Ectodermal cell (in vitro differentiated cells): ENCODE results near the gene ZNF555.

Experiments
- H3K27ac ChIP-seq: 2 replicates; pipeline ENCODE4 v1.7.0; 2013; ENCODE audit warnings: mild to moderate bottlenecking, low read depth, low read length; ENCODE audit not compliant: insufficient read depth, poor library complexity, severe bottlenecking
- H3K27me3 ChIP-seq: 2 replicates; pipeline ENCODE4 v1.7.0; 2013; ENCODE audit warnings: mild to moderate bottlenecking, low read length; ENCODE audit not compliant: insufficient read depth, control insufficient read depth, poor library complexity, severe bottlenecking
- H3K36me3 ChIP-seq: one replicate; pipeline ENCODE4 v1.7.0; 2013; ENCODE audit warnings: low read length; ENCODE audit not compliant: control insufficient read depth, insufficient read depth
- H3K4me1 ChIP-seq: one replicate; pipeline ENCODE4 v1.7.0; 2013; ENCODE audit warnings: low read length; ENCODE audit not compliant: control insufficient read depth, insufficient read depth
- H3K4me3 ChIP-seq: 2 replicates; pipeline ENCODE4 v1.7.0; 2013; ENCODE audit warnings: low read depth, low read length, control low read depth; ENCODE audit not compliant: insufficient read depth
- H3K9me3 ChIP-seq: 2 replicates; pipeline ENCODE4 v1.7.0; 2013; ENCODE audit warnings: mild to moderate bottlenecking, low read length, moderate library complexity; ENCODE audit not compliant: control insufficient read depth
- WGBS, 2 experiments: methylation state at CpG; one replicate each; pipeline ENCODE4 v1.1.7; 2013; ENCODE audit warnings: missing lambda C conversion rate in 2 of 2; 5-methylcytosine and 5-hydroxymethylcytosine counted together

The ZNF555 gene

DNA sequence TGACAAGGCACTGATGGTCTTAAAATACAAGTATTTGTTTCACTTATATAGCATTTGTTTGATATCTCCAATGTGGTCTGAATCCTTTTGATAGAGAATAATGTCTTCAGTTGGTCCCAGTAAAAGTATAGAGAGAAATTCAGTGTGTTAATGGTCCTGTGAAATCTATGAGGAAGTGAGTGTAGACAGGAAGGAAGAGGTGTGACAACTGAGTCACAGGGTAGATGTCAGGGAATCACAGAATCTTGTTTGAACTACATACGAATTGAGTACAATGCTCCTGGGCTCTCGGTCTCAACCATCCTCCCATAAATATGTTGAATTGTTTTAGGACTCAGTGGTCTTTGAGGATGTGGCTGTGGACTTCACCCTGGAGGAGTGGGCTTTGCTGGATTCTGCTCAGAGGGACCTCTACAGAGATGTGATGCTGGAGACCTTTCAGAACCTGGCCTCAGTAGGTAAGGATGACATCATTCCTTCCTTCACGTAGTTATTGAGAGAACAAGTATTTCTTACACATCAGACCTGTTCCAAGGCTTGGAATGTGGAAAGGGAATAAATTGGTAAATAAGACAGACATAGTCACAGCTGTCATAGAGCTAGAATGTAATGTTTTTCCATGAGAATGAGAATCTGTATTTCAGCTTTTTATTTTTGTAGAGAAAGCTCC, 9.1 kb downstream of the ZNF555 start:
- 94 to 96% methylated on average over 3 of the region's 3 CpGs for WGBS, 2 experiments
- Histone ChIP-seq H3K36me3 (peaks cover 59% of the 10 kb centered on the region), H3K27me3 (no peaks in the 10 kb centered on the region)

DNA sequence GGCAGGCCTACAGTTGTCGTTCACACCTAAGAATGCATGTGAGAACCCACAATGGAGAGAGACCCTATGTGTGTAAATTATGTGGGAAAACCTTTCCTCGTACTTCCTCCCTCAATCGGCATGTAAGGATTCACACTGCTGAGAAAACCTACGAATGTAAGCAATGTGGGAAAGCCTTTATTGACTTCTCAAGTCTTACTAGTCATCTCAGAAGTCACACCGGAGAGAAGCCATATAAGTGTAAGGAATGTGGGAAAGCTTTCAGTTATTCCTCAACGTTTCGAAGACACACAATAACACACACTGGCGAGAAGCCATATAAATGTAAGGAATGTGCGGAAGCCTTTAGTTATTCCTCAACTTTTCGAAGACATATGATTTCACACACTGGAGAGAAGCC, 11.3 kb downstream of the ZNF555 start:
- Histone ChIP-seq H3K36me3 (peaks cover 62% of the 10 kb centered on the region), H3K4me3 (no peak overlapping the region), H3K9me3 (peaks cover 32% of the 10 kb centered on the region), H3K4me1 (no peaks in the 10 kb centered on the region), H3K27me3 (no peaks in the 10 kb centered on the region), H3K27ac (no peak overlapping the region)
- 97 to 98% methylated on average over 10 of the region's 10 CpGs for WGBS, 2 experiments

More for the DNA sequence above, 9.1 kb downstream of the ZNF555 start:
- no peak overlapping the region for H3K27ac ChIP-seq
- H3K4me3 ChIP-seq, result no peak overlapping the region
- no peaks in the 10 kb centered on the region for H3K4me1 ChIP-seq
- peaks cover 40% of the 10 kb centered on the region for H3K9me3 ChIP-seq

DNA sequence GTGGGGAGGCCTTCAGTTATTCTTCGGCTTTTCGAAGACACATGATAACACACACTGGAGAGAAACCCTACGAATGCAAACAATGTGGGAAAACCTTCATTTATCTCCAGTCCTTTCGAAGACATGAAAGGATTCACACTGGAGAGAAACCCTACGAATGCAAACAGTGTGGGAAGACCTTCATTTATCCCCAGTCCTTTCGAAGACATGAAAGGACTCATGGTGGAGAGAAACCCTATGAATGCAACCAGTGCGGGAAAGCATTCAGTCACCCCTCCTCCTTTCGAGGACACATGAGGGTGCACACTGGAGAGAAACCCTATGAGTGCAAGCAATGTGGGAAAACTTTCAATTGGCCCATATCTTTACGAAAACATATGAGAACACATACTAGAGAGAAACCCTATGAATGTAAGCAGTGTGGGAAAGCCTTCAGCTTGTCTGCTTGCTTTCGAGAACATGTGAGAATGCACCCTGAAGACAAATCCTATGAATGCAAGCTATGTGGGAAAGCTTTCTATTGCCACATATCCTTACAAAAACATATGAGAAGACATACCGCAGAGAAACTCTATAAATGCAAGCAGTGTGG, 11.8 kb downstream of the ZNF555 start:
- 95% methylated on average over 11 of the region's 11 CpGs for WGBS, 2 experiments
- H3K9me3 ChIP-seq, result peaks cover 32% of the 10 kb centered on the region

DNA sequence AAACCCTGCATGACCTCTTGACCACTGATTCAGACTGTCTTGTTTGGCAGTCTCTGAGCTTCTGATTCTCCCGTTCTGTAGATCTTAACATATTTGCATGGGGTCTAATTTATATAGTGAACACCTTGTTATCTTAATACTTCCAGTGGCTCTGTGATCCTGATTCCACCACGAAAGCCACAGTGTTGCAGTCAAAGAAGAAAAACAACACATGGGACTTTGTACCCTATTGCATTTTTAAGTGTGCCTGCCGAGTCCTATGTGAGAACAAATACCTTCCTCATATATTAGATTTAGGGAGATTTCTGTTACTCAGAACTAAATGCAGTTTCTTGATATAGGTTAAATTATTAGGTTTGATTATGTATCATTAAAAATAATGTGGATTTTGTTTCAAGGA, 13.6 kb downstream of the ZNF555 start:
- Histone ChIP-seq H3K27ac (no peak overlapping the region), H3K9me3 (peaks cover 30% of the 10 kb centered on the region), H3K4me1 (no peaks in the 10 kb centered on the region), H3K4me3 (no peak overlapping the region), H3K27me3 (no peaks in the 10 kb centered on the region), H3K36me3 (peaks cover 55% of the 10 kb centered on the region)
- WGBS, 2 experiments, result 89 to 91% methylated on average over 2 to 3 of the region's 3 CpGs

More for the DNA sequence above, 11.8 kb downstream of the ZNF555 start:
- H3K4me3 ChIP-seq, result no peak overlapping the region
- H3K4me1 ChIP-seq, result no peaks in the 10 kb centered on the region
- peaks cover 62% of the 10 kb centered on the region for H3K36me3 ChIP-seq
- H3K27ac ChIP-seq, result no peak overlapping the region
- H3K27me3 ChIP-seq, result no peaks in the 10 kb centered on the region

GRCh38 chr19:2856457-2857050, 15.3 kb downstream of the ZNF555 start:
- Histone ChIP-seq H3K9me3 (peaks cover 26% of the 10 kb centered on the region), H3K4me3 (no peak overlapping the region), H3K27me3 (no peaks in the 10 kb centered on the region), H3K27ac (no peak overlapping the region), H3K36me3 (peaks cover 40% of the 10 kb centered on the region), H3K4me1 (no peaks in the 10 kb centered on the region)
- WGBS, 2 experiments, result 87 to 95% methylated on average over 5 of the region's 5 CpGs

DNA sequence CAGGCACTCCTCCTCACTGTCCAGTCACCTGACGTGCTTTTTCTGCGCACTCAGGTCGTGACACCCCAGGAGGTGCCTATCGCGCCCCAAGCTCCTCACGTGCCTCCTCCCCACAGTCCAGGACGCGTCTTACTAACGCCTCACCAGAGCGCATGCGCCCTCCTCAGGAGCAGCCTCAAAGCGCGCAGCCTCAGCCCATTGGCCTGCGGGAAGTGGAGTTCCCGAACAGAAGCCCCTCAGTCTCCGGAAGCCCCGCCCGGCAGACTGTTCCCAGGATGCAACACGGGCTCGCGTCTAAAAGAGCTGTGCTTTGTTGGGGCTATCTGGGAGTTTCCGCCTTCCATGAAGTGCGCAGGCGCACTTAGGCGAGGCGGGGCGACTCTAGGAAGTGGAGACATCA, 17.6 kb downstream of the ZNF555 start:
- 95% methylated on average over 27 of the region's 27 CpGs for WGBS, 2 experiments
- Histone ChIP-seq H3K36me3 (peaks cover 17% of the 10 kb centered on the region), H3K4me3 (no peak overlapping the region), H3K4me1 (no peaks in the 10 kb centered on the region), H3K9me3 (peaks cover 9% of the 10 kb centered on the region), H3K27me3 (no peaks in the 10 kb centered on the region), H3K27ac (no peak overlapping the region)

DNA sequence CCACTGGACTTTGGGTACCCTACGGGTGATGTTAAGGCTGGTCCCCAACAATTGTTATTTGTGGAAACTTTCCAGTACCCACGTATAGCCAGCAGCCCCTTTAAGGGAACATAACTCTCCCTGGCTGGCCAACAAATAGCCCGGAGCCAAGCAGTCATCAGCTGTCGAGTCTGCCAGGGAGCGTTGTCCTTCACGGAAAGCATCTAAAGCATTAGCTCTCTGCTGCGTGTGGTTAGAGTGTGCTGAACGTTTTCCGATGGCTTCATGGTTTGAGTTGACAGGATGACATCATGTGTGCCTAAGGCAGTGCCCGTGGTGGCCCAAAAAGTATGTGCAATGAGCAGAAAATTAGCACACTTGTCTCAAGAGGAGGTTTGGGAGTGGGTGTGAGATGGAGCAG, 22.5 kb downstream of the ZNF555 start:
- H3K4me3 ChIP-seq, result no peak overlapping the region
- 84 to 86% methylated on average over 10 of the region's 10 CpGs for WGBS, 2 experiments

DNA sequence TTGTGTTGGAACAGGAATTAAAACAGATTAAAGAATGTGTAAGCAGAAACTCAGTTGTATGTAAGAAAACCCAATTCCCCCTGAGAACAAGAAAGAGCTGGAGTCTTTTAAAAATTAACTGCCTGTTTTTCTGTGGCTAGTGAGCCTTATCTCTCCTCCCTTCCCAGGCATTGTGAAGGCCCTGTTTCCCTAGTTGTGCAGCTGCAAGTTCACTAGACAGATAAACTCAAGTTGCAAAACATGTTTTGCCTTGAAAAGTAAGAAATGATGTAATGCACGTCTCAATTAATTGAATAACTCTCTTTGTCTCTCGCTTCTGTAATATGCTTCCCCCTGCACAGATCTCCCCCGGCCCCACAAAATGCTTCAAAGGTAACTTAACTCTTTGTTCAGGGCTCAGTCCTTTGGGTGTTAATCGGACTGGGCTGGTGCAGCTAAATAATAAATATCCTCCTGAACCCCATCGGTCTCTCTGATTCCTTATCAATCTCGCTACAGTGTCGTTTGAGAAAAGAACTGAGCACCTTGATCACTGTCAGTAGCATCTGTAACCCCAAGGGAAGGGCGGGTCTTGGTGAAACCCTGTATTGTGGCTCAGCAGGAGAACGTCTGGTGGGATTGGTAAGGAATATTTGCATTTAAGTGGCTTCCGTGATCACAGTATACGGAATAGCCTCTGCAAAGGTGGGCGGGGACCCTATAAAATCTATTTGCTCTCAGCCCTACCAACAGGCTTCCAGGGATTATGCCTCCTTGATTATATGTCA, 24.2 kb downstream of the ZNF555 start:
- no peaks in the 10 kb centered on the region for H3K36me3 ChIP-seq
- WGBS, 2 experiments, result 80 to 82% methylated on average over 12 of the region's 12 CpGs
- no peak overlapping the region for H3K27ac ChIP-seq
- no peak overlapping the region for H3K4me3 ChIP-seq
- no peaks in the 10 kb centered on the region for H3K9me3 ChIP-seq
- H3K27me3 ChIP-seq, result no peaks in the 10 kb centered on the region
- H3K4me1 ChIP-seq, result no peaks in the 10 kb centered on the region

More for the DNA sequence above, 22.5 kb downstream of the ZNF555 start:
- no peaks in the 10 kb centered on the region for H3K4me1 ChIP-seq
- no peaks in the 10 kb centered on the region for H3K27me3 ChIP-seq
- no peaks in the 10 kb centered on the region for H3K36me3 ChIP-seq
- H3K9me3 ChIP-seq, result no peaks in the 10 kb centered on the region
- H3K27ac ChIP-seq, result no peak overlapping the region

DNA sequence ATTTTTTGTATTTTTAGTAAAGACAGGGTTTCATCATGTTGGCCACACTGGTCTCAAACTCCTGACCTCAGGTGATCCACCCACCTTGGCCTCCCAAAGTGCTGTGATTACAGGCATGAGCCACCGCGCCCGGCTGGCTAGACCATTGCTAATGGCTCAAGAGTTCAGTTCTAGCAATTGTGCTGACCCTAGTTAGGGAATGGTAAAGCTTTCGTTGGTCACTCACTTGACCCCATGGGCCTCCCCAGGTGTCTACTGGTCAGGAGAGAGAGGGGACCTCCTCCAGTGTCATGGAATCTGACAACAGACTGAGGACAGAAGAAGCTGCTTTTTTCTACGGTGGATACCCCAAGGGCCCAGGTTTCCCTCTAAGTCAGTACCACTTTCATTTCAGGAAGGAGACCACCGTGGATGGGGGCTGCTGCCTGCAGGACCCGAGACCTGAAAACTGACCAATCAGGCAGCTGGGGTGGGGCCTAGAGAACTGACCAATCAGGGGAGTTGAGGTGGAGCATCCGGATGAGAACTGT, 25.3 kb downstream of the ZNF555 start:
- Histone ChIP-seq H3K27ac (no peak overlapping the region), H3K36me3 (no peaks in the 10 kb centered on the region), H3K4me1 (no peaks in the 10 kb centered on the region), H3K4me3 (no peak overlapping the region), H3K27me3 (no peaks in the 10 kb centered on the region), H3K9me3 (no peaks in the 10 kb centered on the region)
- 76 to 81% methylated on average over 8 of the region's 8 CpGs for WGBS, 2 experiments
